22Rv1 (cell line): ENCODE results near the gene MPZL1.

ENCODE experiments used
- ZFX ChIP-seq: fragments of 450-650 bp; IDR thresholded peaks from 2 replicates; pipeline ENCODE4 v1.6.1; 2017; ENCODE audit warnings: antibody characterized with exemption, borderline replicate concordance
- TF ChIP-seq, protein P1 (sequence below): fragments of 450-650 bp; IDR thresholded peaks from 2 replicates; pipeline ENCODE4 v1.5.1; 2017; ENCODE audit warnings: mild to moderate bottlenecking

- TF ChIP-seq, protein P1, sequence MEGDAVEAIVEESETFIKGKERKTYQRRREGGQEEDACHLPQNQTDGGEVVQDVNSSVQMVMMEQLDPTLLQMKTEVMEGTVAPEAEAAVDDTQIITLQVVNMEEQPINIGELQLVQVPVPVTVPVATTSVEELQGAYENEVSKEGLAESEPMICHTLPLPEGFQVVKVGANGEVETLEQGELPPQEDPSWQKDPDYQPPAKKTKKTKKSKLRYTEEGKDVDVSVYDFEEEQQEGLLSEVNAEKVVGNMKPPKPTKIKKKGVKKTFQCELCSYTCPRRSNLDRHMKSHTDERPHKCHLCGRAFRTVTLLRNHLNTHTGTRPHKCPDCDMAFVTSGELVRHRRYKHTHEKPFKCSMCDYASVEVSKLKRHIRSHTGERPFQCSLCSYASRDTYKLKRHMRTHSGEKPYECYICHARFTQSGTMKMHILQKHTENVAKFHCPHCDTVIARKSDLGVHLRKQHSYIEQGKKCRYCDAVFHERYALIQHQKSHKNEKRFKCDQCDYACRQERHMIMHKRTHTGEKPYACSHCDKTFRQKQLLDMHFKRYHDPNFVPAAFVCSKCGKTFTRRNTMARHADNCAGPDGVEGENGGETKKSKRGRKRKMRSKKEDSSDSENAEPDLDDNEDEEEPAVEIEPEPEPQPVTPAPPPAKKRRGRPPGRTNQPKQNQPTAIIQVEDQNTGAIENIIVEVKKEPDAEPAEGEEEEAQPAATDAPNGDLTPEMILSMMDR, result no peak
- TF ChIP-seq ZFX, result no peak
These were observed 55.0 kb downstream of the MPZL1 start for GRCh38 chr1:167776616-167777268.
